GM23248 (cell line): ENCODE measurements around the gene MRTFA.

Source experiments
- EZH2 ChIP-seq: fragments of 200-600 bp; sonication (generic); IDR thresholded peaks from 2 replicates; pipeline ENCODE4 v1.6.1; 2018; ENCODE audit warnings: antibody characterized with exemption, mild to moderate bottlenecking; ENCODE audit not compliant: insufficient read depth, poor library complexity, severe bottlenecking
- EZH2phosphoT487 ChIP-seq: fragments of 200-600 bp; sonication (generic); IDR thresholded peaks from 2 replicates; pipeline ENCODE4 v1.6.1; 2018; ENCODE audit warnings: antibody characterized with exemption, moderate library complexity, mild to moderate bottlenecking, low read depth; ENCODE audit not compliant: insufficient read depth

- TF ChIP-seq EZH2phosphoT487 (no peak), EZH2 (no peak)
Measured at GRCh38 chr22:40381461-40381860, 255.1 kb downstream of the MRTFA start.
